SK-N-SH (cell line): Measurements from ENCODE around the gene ZNF22. TPM values are rescaled to one million over a fixed set of nuclear protein-coding genes. Genes with fewer than 3 reads are reported as not detected.

Experiments
- CTCF ChIA-PET: fragments of 300-600, 350-600 bp; formaldehyde crosslinking; extraction: SDS; loops from one replicate; lab custom pipeline; 2021; lab: Yijun Ruan, JAX
- POLR2A ChIA-PET: fragments of 350-600 bp; sonication (Branson Sonifier 250); formaldehyde crosslinking; extraction: SDS; loops from one replicate; lab custom pipeline; 2020; ENCODE audit warnings: antibody characterized with exemption, inconsistent platforms; lab: Yijun Ruan, JAX
- DNase-seq: peaks from one replicate; pipeline ENCODE4 v3.0.0; 2012
- H2AFZ ChIP-seq: fragments of 200-600 bp; sonication (generic); 2 replicates; pipeline ENCODE4 v1.8.1; 2016; ENCODE audit warnings: antibody characterized with exemption, mild to moderate bottlenecking, low read depth
- H3F3A ChIP-seq: fragments of 200-600 bp; sonication (generic); replicated peaks from 2 replicates; pipeline ENCODE3; 2016; ENCODE audit warnings: antibody characterized with exemption, mild to moderate bottlenecking; ENCODE audit not compliant: insufficient read depth
- H3K27ac ChIP-seq, 2 experiments: fragments of 200-500 bp in 1 of 2; fragments of 200-600 bp in 1 of 2; sonication (Bioruptor generic) in 1 of 2; sonication (generic), shearing (Covaris generic) in 1 of 2; 2 replicates each; pipeline versions ENCODE4 v1.5.1 to v1.6.1; 2014 to 2016; ENCODE audit warnings: low read depth in 2 of 2, inconsistent platforms in 1 of 2, low read length in 1 of 2, mild to moderate bottlenecking in 1 of 2, mixed read lengths in 1 of 2
- H3K27me3 ChIP-seq: fragments of 200-600 bp; sonication (generic), shearing (Covaris generic); 2 replicates; pipeline ENCODE4 v1.6.1; 2016; ENCODE audit warnings: mixed run types; ENCODE audit not compliant: insufficient read depth
- H3K36me3 ChIP-seq, 2 experiments: fragments of 200-500 bp in 1 of 2; fragments of 200-600 bp in 1 of 2; sonication (Bioruptor generic) in 1 of 2; sonication (generic) in 1 of 2; replicated peaks in 1 of 2; 2 replicates each; pipeline versions ENCODE3 to v1.5.1; 2014 to 2016; ENCODE audit warnings: low read length in 1 of 2, mild to moderate bottlenecking in 1 of 2; ENCODE audit not compliant: insufficient read depth in 2 of 2, control insufficient read depth in 1 of 2
- H3K4me1 ChIP-seq, 2 experiments: fragments of 200-500 bp in 1 of 2; fragments of 200-600 bp in 1 of 2; sonication (Bioruptor generic) in 1 of 2; sonication (generic), shearing (Covaris generic) in 1 of 2; 2 replicates each; pipeline versions ENCODE4 v1.5.1 to v1.6.1; 2014 to 2016; ENCODE audit warnings: low read depth in 1 of 2, low read length in 1 of 2, mixed run types in 1 of 2; ENCODE audit not compliant: insufficient read depth in 2 of 2, control insufficient read depth in 1 of 2
- H3K4me2 ChIP-seq: fragments of 200-600 bp; sonication (generic), shearing (Covaris generic); 2 replicates; pipeline ENCODE4 v1.6.1; 2017; ENCODE audit warnings: mixed run types
- H3K4me3 ChIP-seq, 2 experiments: fragments of 200-500 bp in 1 of 2; fragments of 200-600 bp in 1 of 2; sonication (Bioruptor generic) in 1 of 2; sonication (generic), shearing (Covaris generic) in 1 of 2; 2 replicates each; pipeline versions ENCODE4 v1.5.1 to v1.8.1; 2014 to 2016; ENCODE audit warnings: low read depth in 2 of 2, inconsistent platforms in 1 of 2, low read length in 1 of 2, mild to moderate bottlenecking in 1 of 2, mixed read lengths in 1 of 2, moderate library complexity in 1 of 2
- H3K79me2 ChIP-seq: fragments of 200-600 bp; sonication (generic); 2 replicates; pipeline ENCODE4 v1.8.1; 2017; ENCODE audit warnings: mild to moderate bottlenecking; ENCODE audit not compliant: insufficient read depth
- H3K9ac ChIP-seq: fragments of 200-600 bp; sonication (generic); 2 replicates; pipeline ENCODE4 v1.6.1; 2017; ENCODE audit warnings: mixed run types
- H3K9me2 ChIP-seq: fragments of 200-600 bp; sonication (generic); 2 replicates; pipeline ENCODE4 v1.6.1; 2017; ENCODE audit warnings: mixed run types
- H3K9me3 ChIP-seq: fragments of 200-600 bp; sonication (generic); 2 replicates; pipeline ENCODE4 v1.6.1; 2017; ENCODE audit warnings: mixed run types, mild to moderate bottlenecking, moderate library complexity
- H4K20me1 ChIP-seq: fragments of 200-600 bp; sonication (generic); 2 replicates; pipeline ENCODE4 v1.6.1; 2017; ENCODE audit warnings: mild to moderate bottlenecking, mixed run types; ENCODE audit not compliant: insufficient read depth
- FOXJ3 ChIP-seq: sonication (generic); formaldehyde crosslinking; IDR thresholded peaks from 2 replicates; pipeline ENCODE4 v1.5.1; 2020; ENCODE audit warnings: mild to moderate bottlenecking, missing genetic modification reagents
- POLR2AphosphoS5 ChIP-seq: IDR thresholded peaks from 2 replicates; pipeline ENCODE4 v1.6.1; 2012; ENCODE audit warnings: low read depth, low read length
- RFX5 ChIP-seq: IDR thresholded peaks from 2 replicates; pipeline ENCODE4 v1.6.1; 2012; ENCODE audit warnings: mild to moderate bottlenecking, improper control_type of control experiment, low read length
- SMC3 ChIP-seq: IDR thresholded peaks from 2 replicates; pipeline ENCODE4 v1.6.1; 2012; ENCODE audit warnings: low read depth, low read length, improper control_type of control experiment
- TAF1 ChIP-seq: IDR thresholded peaks from 2 replicates; pipeline ENCODE4 v1.6.1; 2012; ENCODE audit warnings: low read depth, mild to moderate bottlenecking, low read length, moderate library complexity, borderline replicate concordance
- TCF12 ChIP-seq: IDR thresholded peaks from 2 replicates; pipeline ENCODE4 v1.4.0; 2012
- YY1 ChIP-seq: IDR thresholded peaks from 2 replicates; pipeline ENCODE4 v1.4.0; 2012; ENCODE audit warnings: low read depth, mild to moderate bottlenecking
- WGBS: methylation state at CpG from one replicate; pipeline ENCODE4 v1.1.6; 2017; ENCODE audit warnings: low lambda C conversion rate; 5-methylcytosine and 5-hydroxymethylcytosine counted together
- polyA plus RNA-seq, 3 experiments: library from polyadenylated mRNA; depleted of rRNA; stranded (reverse); fragments of >200 nt; gene quantifications; 2 replicates each; pipeline ENCODE4 v1.2.3, GENCODE V29; 2012
- TF ChIP-seq, protein P1 (sequence below): IDR thresholded peaks from 2 replicates; pipeline ENCODE4 v1.4.0; 2012; ENCODE audit warnings: low read depth, borderline replicate concordance
- TF ChIP-seq, protein P2 (sequence below): fragments of 150-350 bp; IDR thresholded peaks from 2 replicates; pipeline ENCODE4 v1.6.1; 2016; ENCODE audit warnings: mild to moderate bottlenecking, low read depth, low read length
- TF ChIP-seq, protein P3 (sequence below): fragments of 150-350 bp; IDR thresholded peaks from 2 replicates; pipeline ENCODE4 v1.6.1; 2017; ENCODE audit warnings: antibody characterized with exemption, low read length, low read depth, borderline replicate concordance
- TF ChIP-seq, protein P4 (sequence below): IDR thresholded peaks from 2 replicates; pipeline ENCODE4 v1.4.0; 2012; ENCODE audit warnings: low read depth, borderline replicate concordance

The ZNF22 gene
- polyA plus RNA-seq, 1 of the 3 experiments (the other 2 are of a cell fraction), result 10.2 TPM

DNA sequence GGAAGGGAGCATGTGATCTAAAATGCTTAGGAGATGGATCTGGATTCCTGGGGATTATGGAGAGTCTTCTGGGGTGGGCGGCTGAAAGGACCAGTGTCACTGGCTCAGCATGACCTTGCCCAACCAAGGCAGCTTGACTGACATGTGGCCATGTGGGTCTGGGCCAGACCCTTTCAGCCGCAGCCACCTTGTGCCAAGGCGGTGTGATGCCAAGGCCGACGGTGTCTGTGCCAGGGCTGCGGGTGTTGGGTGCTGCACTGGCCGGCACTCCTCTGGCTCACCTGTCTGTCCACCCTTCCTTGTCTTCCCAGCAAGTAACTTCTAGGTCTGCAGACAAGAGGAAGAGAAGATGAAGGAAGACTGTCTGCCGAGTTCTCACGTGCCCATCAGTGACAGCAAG lies 30.9 kb upstream of the ZNF22 start:
- no peaks in the 10 kb centered on the region for H3K27me3 ChIP-seq
- WGBS, result 95% methylated on average over 8 of the region's 9 CpGs

DNA sequence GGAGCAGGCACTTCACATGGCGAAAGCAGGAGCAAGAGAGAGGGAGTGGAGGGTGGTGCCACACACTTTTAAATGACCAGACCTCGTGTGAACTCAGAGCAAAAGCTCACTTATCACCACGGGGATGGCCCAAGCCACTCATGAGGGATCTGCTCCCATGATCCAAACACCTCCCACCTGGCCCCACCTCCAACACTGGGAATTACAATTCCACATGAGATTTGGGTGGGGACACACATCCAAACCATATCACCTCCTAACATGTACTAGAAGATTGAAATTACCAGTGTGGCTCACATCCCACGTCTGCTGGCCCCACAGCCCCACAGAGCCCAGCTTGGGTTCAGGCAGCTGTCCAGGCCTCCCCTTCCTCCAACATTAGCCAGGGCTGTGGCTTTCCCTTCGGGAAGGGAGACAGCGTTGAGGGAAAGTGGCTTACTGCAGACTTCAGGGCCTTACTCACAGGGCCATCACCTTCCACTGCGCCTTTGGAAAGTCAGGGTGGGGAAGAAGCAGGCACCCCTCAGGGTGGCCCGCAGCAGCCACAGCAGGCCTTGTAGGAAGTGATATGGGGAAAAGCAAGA lies 29.8 kb upstream of the ZNF22 start:
- TF ChIP-seq YY1, result no peak
- TF ChIP-seq, protein P1, sequence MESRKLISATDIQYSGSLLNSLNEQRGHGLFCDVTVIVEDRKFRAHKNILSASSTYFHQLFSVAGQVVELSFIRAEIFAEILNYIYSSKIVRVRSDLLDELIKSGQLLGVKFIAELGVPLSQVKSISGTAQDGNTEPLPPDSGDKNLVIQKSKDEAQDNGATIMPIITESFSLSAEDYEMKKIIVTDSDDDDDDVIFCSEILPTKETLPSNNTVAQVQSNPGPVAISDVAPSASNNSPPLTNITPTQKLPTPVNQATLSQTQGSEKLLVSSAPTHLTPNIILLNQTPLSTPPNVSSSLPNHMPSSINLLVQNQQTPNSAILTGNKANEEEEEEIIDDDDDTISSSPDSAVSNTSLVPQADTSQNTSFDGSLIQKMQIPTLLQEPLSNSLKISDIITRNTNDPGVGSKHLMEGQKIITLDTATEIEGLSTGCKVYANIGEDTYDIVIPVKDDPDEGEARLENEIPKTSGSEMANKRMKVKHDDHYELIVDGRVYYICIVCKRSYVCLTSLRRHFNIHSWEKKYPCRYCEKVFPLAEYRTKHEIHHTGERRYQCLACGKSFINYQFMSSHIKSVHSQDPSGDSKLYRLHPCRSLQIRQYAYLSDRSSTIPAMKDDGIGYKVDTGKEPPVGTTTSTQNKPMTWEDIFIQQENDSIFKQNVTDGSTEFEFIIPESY, result no peak
- no peak for TF ChIP-seq TAF1
- TF ChIP-seq POLR2AphosphoS5, result no peak
- TF ChIP-seq, protein P2, sequence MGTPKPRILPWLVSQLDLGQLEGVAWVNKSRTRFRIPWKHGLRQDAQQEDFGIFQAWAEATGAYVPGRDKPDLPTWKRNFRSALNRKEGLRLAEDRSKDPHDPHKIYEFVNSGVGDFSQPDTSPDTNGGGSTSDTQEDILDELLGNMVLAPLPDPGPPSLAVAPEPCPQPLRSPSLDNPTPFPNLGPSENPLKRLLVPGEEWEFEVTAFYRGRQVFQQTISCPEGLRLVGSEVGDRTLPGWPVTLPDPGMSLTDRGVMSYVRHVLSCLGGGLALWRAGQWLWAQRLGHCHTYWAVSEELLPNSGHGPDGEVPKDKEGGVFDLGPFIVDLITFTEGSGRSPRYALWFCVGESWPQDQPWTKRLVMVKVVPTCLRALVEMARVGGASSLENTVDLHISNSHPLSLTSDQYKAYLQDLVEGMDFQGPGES, result no peak
- TF ChIP-seq RFX5, result no peak
- TF ChIP-seq, protein P3, sequence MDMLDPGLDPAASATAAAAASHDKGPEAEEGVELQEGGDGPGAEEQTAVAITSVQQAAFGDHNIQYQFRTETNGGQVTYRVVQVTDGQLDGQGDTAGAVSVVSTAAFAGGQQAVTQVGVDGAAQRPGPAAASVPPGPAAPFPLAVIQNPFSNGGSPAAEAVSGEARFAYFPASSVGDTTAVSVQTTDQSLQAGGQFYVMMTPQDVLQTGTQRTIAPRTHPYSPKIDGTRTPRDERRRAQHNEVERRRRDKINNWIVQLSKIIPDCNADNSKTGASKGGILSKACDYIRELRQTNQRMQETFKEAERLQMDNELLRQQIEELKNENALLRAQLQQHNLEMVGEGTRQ, result no peak
- TF ChIP-seq, protein P4, sequence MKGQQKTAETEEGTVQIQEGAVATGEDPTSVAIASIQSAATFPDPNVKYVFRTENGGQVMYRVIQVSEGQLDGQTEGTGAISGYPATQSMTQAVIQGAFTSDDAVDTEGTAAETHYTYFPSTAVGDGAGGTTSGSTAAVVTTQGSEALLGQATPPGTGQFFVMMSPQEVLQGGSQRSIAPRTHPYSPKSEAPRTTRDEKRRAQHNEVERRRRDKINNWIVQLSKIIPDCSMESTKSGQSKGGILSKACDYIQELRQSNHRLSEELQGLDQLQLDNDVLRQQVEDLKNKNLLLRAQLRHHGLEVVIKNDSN, result no peak
- TF ChIP-seq, all 33 proteins: peak for 0
- Histone ChIP-seq H3K36me3 (peaks cover 0 to 11% of the 10 kb centered on the region in 2 experiments), H4K20me1 (no peaks in the 10 kb centered on the region), H3K9ac (no peak overlapping the region), H3K9me3 (no peaks in the 10 kb centered on the region), H3K27ac (no peak overlapping the region), H2AFZ (no peak overlapping the region), H3K4me1 (peaks cover 11 to 20% of the 10 kb centered on the region in 2 experiments; a peak in 3 of 4 replicates), H3K9me2 (no peaks in the 10 kb centered on the region), H3K4me3 (no peak overlapping the region), H3F3A (no peaks in the 10 kb centered on the region), H3K27me3 (no peaks in the 10 kb centered on the region), H3K79me2 (no peaks in the 10 kb centered on the region), H3K4me2 (no peak overlapping the region)
- DNase-seq, result no peak
- POLR2A ChIA-PET, result no interaction called here
- CTCF ChIA-PET, result interaction anchor here (1.0 to 9.6 kb wide), 2 partner anchors 37 to 38 kb away, joined by 5 to 81 read pairs; no protein-coding TSS in a partner anchor
- WGBS, result 82% methylated on average over 7 of the region's 8 CpGs

More for the DNA sequence above, 30.9 kb upstream of the ZNF22 start:
- ChIA-PET POLR2A (no interaction called here), CTCF (interaction anchor here (9.6 kb wide), 1 partner anchor 36 kb away, joined by 81 read pairs; no protein-coding TSS in a partner anchor)
- H3K4me2 ChIP-seq, result no peak overlapping the region
- H3K36me3 ChIP-seq, result peaks cover 0 to 11% of the 10 kb centered on the region in 2 experiments
- no peaks in the 10 kb centered on the region for H3K9me2 ChIP-seq
- no peak overlapping the region for H3K9ac ChIP-seq
- H3F3A ChIP-seq, result no peaks in the 10 kb centered on the region
- H3K79me2 ChIP-seq, result no peaks in the 10 kb centered on the region
- TF ChIP-seq TCF12, result no peak
- no peak for TF ChIP-seq SMC3
- no peak for TF ChIP-seq FOXJ3 (CRISPR knock-in tag)
- no peaks in the 10 kb centered on the region for H3K9me3 ChIP-seq
- no peak overlapping the region for H2AFZ ChIP-seq
- H3K4me1 ChIP-seq, result peaks cover 6 to 17% of the 10 kb centered on the region in 2 experiments; a peak in 3 of 4 replicates
- DNase-seq, result no peak
- H3K4me3 ChIP-seq, result no peak overlapping the region
- H3K27ac ChIP-seq, result no peak overlapping the region
- H4K20me1 ChIP-seq, result no peaks in the 10 kb centered on the region
